ENCODE data around the gene PLEKHH1.

PLEKHH1 gene

DNA sequence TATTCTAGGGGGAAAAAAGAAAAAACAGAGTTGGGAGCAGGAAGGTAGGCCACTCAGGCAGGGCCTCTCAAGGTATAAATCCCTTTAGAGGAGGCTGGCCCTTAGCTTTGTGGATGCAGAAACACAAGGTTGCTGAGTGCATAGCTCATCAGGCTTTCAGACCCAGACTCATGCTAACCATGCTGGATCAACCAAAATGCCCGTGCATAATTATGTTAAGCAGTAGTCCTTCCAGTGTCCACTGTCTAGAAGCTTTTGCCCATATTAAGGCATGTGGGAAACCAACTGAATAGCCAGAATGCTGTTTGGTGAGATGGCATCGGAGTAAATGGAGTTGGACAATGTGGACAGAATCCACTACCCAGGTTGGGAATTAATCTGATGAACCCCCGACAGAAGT lies 105.6 kb downstream of the PLEKHH1 start:
- no peak for DNase-seq

Measured in stimulated activated CD8-positive, alpha-beta memory T cell treated with anti-CD3 and anti-CD28 coated beads, Interleukin-4, amount 100 ng/mL, for 48 hours (primary cell).